SU-DHL-6 (cell line): ENCODE measurements around the gene G0S2.

ENCODE experiments used
- EZH2phosphoT487 ChIP-seq: fragments of 200-600 bp; sonication (generic), shearing (Covaris generic); conservative IDR thresholded peaks from 2 replicates; pipeline ENCODE4 v1.6.1; 2018; ENCODE audit warnings: mild to moderate bottlenecking, antibody characterized with exemption, low read length, moderate library complexity, mixed read lengths
- TF ChIP-seq, protein P1 (sequence below): fragments of 200-600 bp; sonication (generic); IDR thresholded peaks from one replicate; pipeline ENCODE4 v1.5.1; 2017; ENCODE audit warnings: antibody characterized with exemption, mild to moderate bottlenecking, low read length, moderate library complexity; ENCODE audit not compliant: insufficient read depth, poor library complexity, severe bottlenecking

DNA sequence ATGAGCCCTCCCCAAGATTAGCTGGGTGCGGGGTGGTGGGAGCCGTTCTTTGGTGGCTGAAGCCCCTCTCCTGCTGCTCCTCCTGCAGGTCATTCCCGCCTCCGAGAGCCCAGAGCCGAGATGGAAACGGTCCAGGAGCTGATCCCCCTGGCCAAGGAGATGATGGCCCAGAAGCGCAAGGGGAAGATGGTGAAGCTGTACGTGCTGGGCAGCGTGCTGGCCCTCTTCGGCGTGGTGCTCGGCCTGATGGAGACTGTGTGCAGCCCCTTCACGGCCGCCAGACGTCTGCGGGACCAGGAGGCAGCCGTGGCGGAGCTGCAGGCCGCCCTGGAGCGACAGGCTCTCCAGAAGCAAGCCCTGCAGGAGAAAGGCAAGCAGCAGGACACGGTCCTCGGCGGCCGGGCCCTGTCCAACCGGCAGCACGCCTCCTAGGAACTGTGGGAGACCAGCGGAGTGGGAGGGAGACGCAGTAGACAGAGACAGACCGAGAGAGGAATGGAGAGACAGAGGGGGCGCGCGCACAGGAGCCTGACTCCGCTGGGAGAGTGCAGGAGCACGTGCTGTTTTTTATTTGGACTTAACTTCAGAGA is 448 bp downstream of the G0S2 start:
- TF ChIP-seq, protein P1, sequence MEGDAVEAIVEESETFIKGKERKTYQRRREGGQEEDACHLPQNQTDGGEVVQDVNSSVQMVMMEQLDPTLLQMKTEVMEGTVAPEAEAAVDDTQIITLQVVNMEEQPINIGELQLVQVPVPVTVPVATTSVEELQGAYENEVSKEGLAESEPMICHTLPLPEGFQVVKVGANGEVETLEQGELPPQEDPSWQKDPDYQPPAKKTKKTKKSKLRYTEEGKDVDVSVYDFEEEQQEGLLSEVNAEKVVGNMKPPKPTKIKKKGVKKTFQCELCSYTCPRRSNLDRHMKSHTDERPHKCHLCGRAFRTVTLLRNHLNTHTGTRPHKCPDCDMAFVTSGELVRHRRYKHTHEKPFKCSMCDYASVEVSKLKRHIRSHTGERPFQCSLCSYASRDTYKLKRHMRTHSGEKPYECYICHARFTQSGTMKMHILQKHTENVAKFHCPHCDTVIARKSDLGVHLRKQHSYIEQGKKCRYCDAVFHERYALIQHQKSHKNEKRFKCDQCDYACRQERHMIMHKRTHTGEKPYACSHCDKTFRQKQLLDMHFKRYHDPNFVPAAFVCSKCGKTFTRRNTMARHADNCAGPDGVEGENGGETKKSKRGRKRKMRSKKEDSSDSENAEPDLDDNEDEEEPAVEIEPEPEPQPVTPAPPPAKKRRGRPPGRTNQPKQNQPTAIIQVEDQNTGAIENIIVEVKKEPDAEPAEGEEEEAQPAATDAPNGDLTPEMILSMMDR = no peak
- no peak for TF ChIP-seq EZH2phosphoT487
